B cell (primary cell): ENCODE measurements around the gene GSTP1.

Experiments used
- CTCF ChIP-seq: fragments of 200-600 bp; IDR thresholded peaks from one replicate; pipeline ENCODE4 v1.8.0; 2022; ENCODE audit warnings: antibody characterized with exemption, mild to moderate bottlenecking
- EZH2 ChIP-seq: IDR thresholded peaks from 2 replicates; pipeline ENCODE4 v1.6.1; 2012; ENCODE audit warnings: borderline replicate concordance, low read depth, mild to moderate bottlenecking, moderate library complexity, low read length; ENCODE audit not compliant: insufficient read depth, poor library complexity, severe bottlenecking

GRCh38 chr11:67601098-67601497 lies 17.5 kb downstream of the GSTP1 start:
- TF ChIP-seq CTCF (no peak), EZH2 (no peak)
